ENCODE results near the gene CCDC61. TPM values are rescaled to one million over a fixed set of nuclear protein-coding genes. Genes with fewer than 3 reads are reported as not detected.

The CCDC61 gene
- total RNA-seq, 1 experiment from 2014 or later, result 16.9 TPM

DNA sequence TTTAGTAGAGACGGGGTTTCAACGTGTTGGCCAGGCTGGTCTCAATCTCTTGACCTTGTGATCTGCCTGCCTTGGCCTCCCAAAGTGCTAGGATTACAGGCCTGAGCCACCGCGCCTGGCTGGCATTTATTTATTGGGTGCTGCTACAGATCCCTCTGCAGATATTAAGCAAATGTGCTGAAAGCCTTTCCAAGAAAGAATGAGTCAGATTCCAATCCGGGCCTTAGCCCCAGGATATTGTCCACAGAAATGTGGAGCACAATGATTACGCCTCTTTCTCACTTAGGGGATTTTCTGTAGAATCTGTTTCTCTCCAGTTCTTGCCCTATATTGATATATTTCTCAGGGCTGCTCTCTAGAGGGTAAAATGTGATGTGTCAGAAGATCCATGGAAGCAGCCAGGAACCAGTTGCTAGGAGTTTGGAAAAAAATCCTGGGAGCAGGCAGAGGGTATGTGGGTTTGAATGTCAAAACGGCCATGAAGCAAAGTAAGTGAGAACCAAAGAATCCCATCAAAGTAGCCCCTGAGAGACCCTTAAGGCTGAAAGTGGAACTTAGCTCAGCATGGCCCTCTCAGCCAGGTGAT is 70.3 kb downstream of the CCDC61 start:
- H3K9me3 Mint-ChIP-seq, result peaks cover 14% of the 10 kb centered on the region in 2 experiments; a peak in 4 of 5 replicates
- peaks cover 48% of the 10 kb centered on the region for H3K27me3 Mint-ChIP-seq (ENCODE audit: low read depth)
- no peak overlapping the region for H3K4ac ChIP-seq (ENCODE audit: low read depth, low read length)
- H3K27ac Mint-ChIP-seq, result no peak overlapping the region
- H3K9me3 ChIP-seq (ENCODE audit: control insufficient read depth, low read depth, low read length), result no peaks in the 10 kb centered on the region
- H2AFZ ChIP-seq (ENCODE audit: low read length), result no peak overlapping the region
- H3K14ac ChIP-seq (ENCODE audit: insufficient read depth, low read length), result no peak overlapping the region
- no peak overlapping the region for H3K9ac ChIP-seq (ENCODE audit: extremely low read depth, insufficient read length, low read length)
- no peak overlapping the region for H2AK5ac ChIP-seq (ENCODE audit: insufficient read length, low read length)
- H4K8ac ChIP-seq (replicated peaks; ENCODE audit: insufficient read length, low read depth, low read length), result no peak overlapping the region
- no peak overlapping the region for H4K91ac ChIP-seq (ENCODE audit: insufficient read length, low read depth, low read length)
- no peak overlapping the region for H2BK15ac ChIP-seq (ENCODE audit: low read depth, low read length)
- H3K18ac ChIP-seq (ENCODE audit: insufficient read length, low read depth, low read length), result no peak overlapping the region
- no peaks in the 10 kb centered on the region for H3K4me1 Mint-ChIP-seq
- no peak for DNase-seq
- no peak overlapping the region for H2BK120ac ChIP-seq (ENCODE audit: low read depth, low read length, poor library complexity, severe bottlenecking)
- no peak overlapping the region for H2BK12ac ChIP-seq (ENCODE audit: insufficient read length, low read depth, low read length)
- no peaks in the 10 kb centered on the region for H3K4me1 ChIP-seq (ENCODE audit: insufficient read depth, low read length)
- H3K79me2 ChIP-seq (ENCODE audit: insufficient read depth, low read length), result no peaks in the 10 kb centered on the region
- no peak overlapping the region for H3K23ac ChIP-seq (ENCODE audit: insufficient read length, low read depth, low read length)
- H3K27me3 ChIP-seq (ENCODE audit: insufficient read depth, low read length), result no peaks in the 10 kb centered on the region
- WGBS (ENCODE audit: extremely low coverage, insufficient read length, low lambda C conversion rate), result no CpG with 5 or more reads among the region's 7 CpGs
- peaks cover 0 to 2% (median 0%) of the 10 kb centered on the region in 3 experiments; a peak in 2 of 7 replicates for H3K36me3 Mint-ChIP-seq (ENCODE audit: insufficient read depth in 1 of 3, low read depth in 3 of 3)
- H4K20me1 ChIP-seq (ENCODE audit: control insufficient read depth, insufficient read depth, insufficient read length), result no peaks in the 10 kb centered on the region
- H3T11ph ChIP-seq (ENCODE audit: low read length), result no peak overlapping the region
- TF ChIP-seq, protein P1, sequence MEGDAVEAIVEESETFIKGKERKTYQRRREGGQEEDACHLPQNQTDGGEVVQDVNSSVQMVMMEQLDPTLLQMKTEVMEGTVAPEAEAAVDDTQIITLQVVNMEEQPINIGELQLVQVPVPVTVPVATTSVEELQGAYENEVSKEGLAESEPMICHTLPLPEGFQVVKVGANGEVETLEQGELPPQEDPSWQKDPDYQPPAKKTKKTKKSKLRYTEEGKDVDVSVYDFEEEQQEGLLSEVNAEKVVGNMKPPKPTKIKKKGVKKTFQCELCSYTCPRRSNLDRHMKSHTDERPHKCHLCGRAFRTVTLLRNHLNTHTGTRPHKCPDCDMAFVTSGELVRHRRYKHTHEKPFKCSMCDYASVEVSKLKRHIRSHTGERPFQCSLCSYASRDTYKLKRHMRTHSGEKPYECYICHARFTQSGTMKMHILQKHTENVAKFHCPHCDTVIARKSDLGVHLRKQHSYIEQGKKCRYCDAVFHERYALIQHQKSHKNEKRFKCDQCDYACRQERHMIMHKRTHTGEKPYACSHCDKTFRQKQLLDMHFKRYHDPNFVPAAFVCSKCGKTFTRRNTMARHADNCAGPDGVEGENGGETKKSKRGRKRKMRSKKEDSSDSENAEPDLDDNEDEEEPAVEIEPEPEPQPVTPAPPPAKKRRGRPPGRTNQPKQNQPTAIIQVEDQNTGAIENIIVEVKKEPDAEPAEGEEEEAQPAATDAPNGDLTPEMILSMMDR (conservative IDR thresholded peaks at IDR 0.05), result no peak
- H3K4me3 Mint-ChIP-seq, result no peak overlapping the region
- H3K4me2 ChIP-seq (ENCODE audit: insufficient read depth, insufficient read length, low read length), result no peak overlapping the region
- no peak overlapping the region for H4K5ac ChIP-seq (ENCODE audit: insufficient read length, low read depth, low read length)
- H3K79me1 ChIP-seq (ENCODE audit: insufficient read depth, low read depth, low read length, poor library complexity, severe bottlenecking), result no peaks in the 10 kb centered on the region
- H2BK20ac ChIP-seq (ENCODE audit: low read depth, low read length, poor library complexity, severe bottlenecking), result no peak overlapping the region
- no peaks in the 10 kb centered on the region for H3K23me2 ChIP-seq (ENCODE audit: insufficient read length, low read depth, low read length, poor library complexity, severe bottlenecking)
- H3K56ac ChIP-seq (ENCODE audit: insufficient read length, low read depth, low read length), result no peak overlapping the region
- H2BK5ac ChIP-seq (ENCODE audit: insufficient read length, low read length), result no peak overlapping the region
- H3K27ac ChIP-seq (ENCODE audit: insufficient read length, low read depth, low read length), result no peak overlapping the region
